Natural killer cell (primary cell): ENCODE data around the gene GNAO1. TPM values are rescaled to one million over a fixed set of nuclear protein-coding genes. Genes with fewer than 3 reads are reported as not detected.
A peak's percentile ranks its signal among the peaks of the same experiment; 100 is the strongest.

Experiments used
- ATAC-seq, 3 donors: fragments of 150-1000 bp in 2 of 3; fragments of 200-7000 bp in 1 of 3; cut with Tn5 transposase; 1 replicate in 1 of 3; 2 replicates in 2 of 3; pipeline ENCODE4 v1.10.0; 2021; ENCODE audit warnings: mild to moderate bottlenecking in 2 of 3, moderate library complexity in 2 of 3
- DNase-seq, 2 donors: peaks; one replicate each; pipeline versions ENCODE4 v3.0.0 to v3.0.0-alpha.2; 2013 to 2021; ENCODE audit warnings: mixed read lengths in 1 of 2
- H3K27ac ChIP-seq: one replicate; pipeline ENCODE4 v1.5.1; 2013; ENCODE audit warnings: mild to moderate bottlenecking, low read length
- H3K27me3 ChIP-seq: one replicate; pipeline ENCODE4 v1.6.1; 2013; ENCODE audit warnings: low read length; ENCODE audit not compliant: control insufficient read depth, insufficient read depth
- H3K36me3 ChIP-seq: one replicate; pipeline ENCODE4 v1.6.1; 2013; ENCODE audit warnings: low read length; ENCODE audit not compliant: control insufficient read depth, insufficient read depth
- H3K4me1 ChIP-seq: one replicate; pipeline ENCODE4 v1.6.1; 2013; ENCODE audit warnings: low read length; ENCODE audit not compliant: control insufficient read depth, insufficient read depth
- H3K4me3 ChIP-seq: one replicate; pipeline ENCODE4 v1.5.1; 2013; ENCODE audit warnings: low read length
- H3K9me3 ChIP-seq: one replicate; pipeline ENCODE4 v1.6.1; 2013; ENCODE audit warnings: low read length; ENCODE audit not compliant: control insufficient read depth, insufficient read depth
- H3K27ac Mint-ChIP-seq, 2 donors: one replicate each; pipeline ENCODE4 v1.8.0; 2022; ENCODE audit warnings: mild to moderate bottlenecking in 2 of 2, mixed read lengths in 2 of 2, moderate library complexity in 1 of 2
- H3K27me3 Mint-ChIP-seq, 2 donors: one replicate each; pipeline ENCODE4 v1.8.0; 2022; ENCODE audit warnings: low read depth in 2 of 2, mixed read lengths in 2 of 2
- H3K36me3 Mint-ChIP-seq: one replicate; pipeline ENCODE4 v1.8.0; 2022; ENCODE audit warnings: mixed read lengths
- H3K4me1 Mint-ChIP-seq, 2 donors: one replicate each; pipeline ENCODE4 v1.8.0; 2022; ENCODE audit warnings: mixed read lengths in 2 of 2
- H3K4me3 Mint-ChIP-seq: one replicate; pipeline ENCODE4 v1.8.0; 2022; ENCODE audit warnings: mild to moderate bottlenecking, moderate library complexity, mixed read lengths
- H3K9me3 Mint-ChIP-seq, 2 donors: one replicate each; pipeline ENCODE4 v1.8.0; 2022; ENCODE audit warnings: mixed read lengths in 2 of 2
- WGBS: methylation state at CpG from one replicate; pipeline ENCODE4 v1.1.7; 2013; ENCODE audit warnings: missing lambda C conversion rate; ENCODE audit not compliant: insufficient coverage; 5-methylcytosine and 5-hydroxymethylcytosine counted together
- intact Hi-C: fragments of 100-400 bp; cut with micrococcal nuclease; formaldehyde crosslinking; loops from one replicate; pipeline ENCODE4 v1.14.2; 2022
- total RNA-seq, 4 donors: library from RNA; stranded (reverse); fragments of 120-200 nt in 1 of 4; gene quantifications; one replicate each; pipeline versions ENCODE4 v1.2.3 to v1.2.4, GENCODE V29; 2013 to 2022
- TF ChIP-seq, protein P1 (sequence below): fragments of 200-600 bp; IDR thresholded peaks from one replicate; pipeline ENCODE4 v1.8.0; 2022; ENCODE audit warnings: antibody characterized with exemption

Gene GNAO1
- total RNA-seq, 3 donors from 2014 or later (not counting 1 experiment from before 2014, with no cell fraction given) = 0.45 to 4.6 (median 1.1) TPM

GRCh38 chr16:56202036-56202435 lies 10.7 kb downstream of the GNAO1 start:
- H3K27ac ChIP-seq = no peak overlapping the region
- peaks cover 16% of the 10 kb centered on the region for H3K4me1 ChIP-seq
- no peak overlapping the region for H3K4me3 Mint-ChIP-seq
- no peak overlapping the region for H3K27ac Mint-ChIP-seq
- H3K9me3 ChIP-seq = no peaks in the 10 kb centered on the region
- TF ChIP-seq, protein P1, sequence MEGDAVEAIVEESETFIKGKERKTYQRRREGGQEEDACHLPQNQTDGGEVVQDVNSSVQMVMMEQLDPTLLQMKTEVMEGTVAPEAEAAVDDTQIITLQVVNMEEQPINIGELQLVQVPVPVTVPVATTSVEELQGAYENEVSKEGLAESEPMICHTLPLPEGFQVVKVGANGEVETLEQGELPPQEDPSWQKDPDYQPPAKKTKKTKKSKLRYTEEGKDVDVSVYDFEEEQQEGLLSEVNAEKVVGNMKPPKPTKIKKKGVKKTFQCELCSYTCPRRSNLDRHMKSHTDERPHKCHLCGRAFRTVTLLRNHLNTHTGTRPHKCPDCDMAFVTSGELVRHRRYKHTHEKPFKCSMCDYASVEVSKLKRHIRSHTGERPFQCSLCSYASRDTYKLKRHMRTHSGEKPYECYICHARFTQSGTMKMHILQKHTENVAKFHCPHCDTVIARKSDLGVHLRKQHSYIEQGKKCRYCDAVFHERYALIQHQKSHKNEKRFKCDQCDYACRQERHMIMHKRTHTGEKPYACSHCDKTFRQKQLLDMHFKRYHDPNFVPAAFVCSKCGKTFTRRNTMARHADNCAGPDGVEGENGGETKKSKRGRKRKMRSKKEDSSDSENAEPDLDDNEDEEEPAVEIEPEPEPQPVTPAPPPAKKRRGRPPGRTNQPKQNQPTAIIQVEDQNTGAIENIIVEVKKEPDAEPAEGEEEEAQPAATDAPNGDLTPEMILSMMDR = no peak
- H3K27me3 ChIP-seq = no peaks in the 10 kb centered on the region
- no peak for ATAC-seq
- H3K4me1 Mint-ChIP-seq = no peaks in the 10 kb centered on the region
- no peaks in the 10 kb centered on the region for H3K9me3 Mint-ChIP-seq
- intact Hi-C loops = no loop called here
- no peaks in the 10 kb centered on the region for H3K36me3 Mint-ChIP-seq
- peak in 1 of 2 donors; percentile 74 for DNase-seq
- H3K27me3 Mint-ChIP-seq = peaks cover 13 to 23% of the 10 kb centered on the region in 2 donors
- no peak overlapping the region for H3K4me3 ChIP-seq
- H3K36me3 ChIP-seq = no peaks in the 10 kb centered on the region

GRCh38 chr16:56203052-56203451 lies 11.8 kb downstream of the GNAO1 start:
- Histone ChIP-seq H3K4me3 (no peak overlapping the region), H3K27me3 (no peaks in the 10 kb centered on the region), H3K27ac (no peak overlapping the region), H3K36me3 (no peaks in the 10 kb centered on the region), H3K4me1 (peaks cover 16% of the 10 kb centered on the region), H3K9me3 (no peaks in the 10 kb centered on the region)
- TF ChIP-seq, protein P1 = no peak
- no peaks in the 10 kb centered on the region for H3K4me1 Mint-ChIP-seq
- peak; percentile 66 to 70 (median 67) for ATAC-seq
- H3K4me3 Mint-ChIP-seq = no peak overlapping the region
- H3K36me3 Mint-ChIP-seq = no peaks in the 10 kb centered on the region
- intact Hi-C loops = no loop called here
- H3K27ac Mint-ChIP-seq = no peak overlapping the region
- peaks cover 8 to 18% of the 10 kb centered on the region in 2 donors for H3K27me3 Mint-ChIP-seq
- H3K9me3 Mint-ChIP-seq = no peaks in the 10 kb centered on the region
- DNase-seq = peak in 1 of 2 donors; percentile 74
- WGBS = 40% methylated on average over 1 of the region's 1 CpG

DNA sequence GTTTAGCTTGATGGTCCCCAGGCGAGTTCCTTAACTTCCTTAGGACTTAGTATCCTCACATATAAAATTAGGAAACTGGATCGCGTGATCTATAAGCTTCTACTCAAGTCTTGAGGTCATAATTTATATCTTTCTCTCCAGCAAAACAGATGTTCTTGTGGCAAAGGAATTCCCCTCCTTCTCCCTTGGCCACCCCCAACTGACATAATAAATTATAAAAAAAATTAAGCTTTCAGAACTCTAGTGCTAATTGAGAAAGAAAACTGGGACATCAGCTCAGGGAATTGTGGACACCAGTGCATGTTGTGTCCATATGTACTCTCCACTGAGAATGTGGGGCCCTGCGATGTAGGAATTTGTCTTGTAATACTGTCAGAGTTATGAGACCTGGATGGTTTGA lies 13.5 kb downstream of the GNAO1 start:
- WGBS = 40% methylated on average over 4 of the region's 4 CpGs
- Histone ChIP-seq H3K4me3 (no peak overlapping the region), H3K27ac (no peak overlapping the region), H3K9me3 (no peaks in the 10 kb centered on the region), H3K4me1 (peaks cover 8% of the 10 kb centered on the region), H3K36me3 (no peaks in the 10 kb centered on the region), H3K27me3 (no peaks in the 10 kb centered on the region)
- no peak for ATAC-seq
- intact Hi-C loops = no loop called here
- no peaks in the 10 kb centered on the region for H3K4me1 Mint-ChIP-seq
- H3K27me3 Mint-ChIP-seq = peaks cover 17 to 23% of the 10 kb centered on the region in 2 donors
- H3K4me3 Mint-ChIP-seq = no peak overlapping the region
- no peak for DNase-seq
- TF ChIP-seq, protein P1 = no peak
- H3K9me3 Mint-ChIP-seq = no peaks in the 10 kb centered on the region
- no peaks in the 10 kb centered on the region for H3K36me3 Mint-ChIP-seq
- H3K27ac Mint-ChIP-seq = no peak overlapping the region

DNA sequence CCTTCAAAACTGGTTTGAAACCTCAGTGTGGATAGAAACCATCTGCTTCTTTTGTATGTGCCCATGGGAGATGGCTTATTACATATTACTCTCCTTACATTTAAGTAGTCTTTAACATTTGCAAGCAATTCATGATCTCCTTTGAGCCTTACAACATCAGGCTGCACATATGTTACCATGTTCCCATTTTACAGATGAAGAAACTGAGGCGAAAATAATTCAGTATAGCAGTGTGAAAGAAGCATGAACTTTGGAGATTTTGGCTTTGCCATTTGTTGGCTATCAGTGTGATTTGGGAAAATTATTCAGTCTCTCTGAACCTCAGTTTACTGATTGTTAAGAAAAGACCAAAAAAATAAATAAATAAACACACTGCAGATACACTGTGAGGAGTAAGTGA lies 15.7 kb downstream of the GNAO1 start:
- H3K27ac Mint-ChIP-seq = no peak overlapping the region
- ATAC-seq (no peak), DNase-seq (no peak)
- no peaks in the 10 kb centered on the region for H3K36me3 Mint-ChIP-seq
- TF ChIP-seq, protein P1 = no peak
- Histone ChIP-seq H3K4me3 (no peak overlapping the region), H3K27me3 (no peaks in the 10 kb centered on the region), H3K4me1 (peaks cover 5% of the 10 kb centered on the region), H3K9me3 (no peaks in the 10 kb centered on the region), H3K27ac (no peak overlapping the region), H3K36me3 (no peaks in the 10 kb centered on the region)
- H3K4me1 Mint-ChIP-seq = no peaks in the 10 kb centered on the region
- no peaks in the 10 kb centered on the region for H3K9me3 Mint-ChIP-seq
- H3K27me3 Mint-ChIP-seq = peaks cover 22 to 36% of the 10 kb centered on the region in 2 donors
- H3K4me3 Mint-ChIP-seq = no peak overlapping the region
- WGBS = 89% methylated on average over 1 of the region's 1 CpG
- intact Hi-C loops = no loop called here
